MCF 10A (cell line): ENCODE data around the gene IL17A. TPM values are rescaled to one million over a fixed set of nuclear protein-coding genes. Genes with fewer than 3 reads are reported as not detected.

Experiments
- BruUV-seq: library from RNA; stranded (reverse); fragments of 400-500 nt; replicated peaks from 2 replicates; lab custom pipeline; 2021; lab: Mats Ljungman, UMichigan
- CTCF ChIA-PET: fragments of 300-600 bp; sonication (Branson Sonifier 250); formaldehyde crosslinking; extraction: SDS; loops from one replicate; lab custom pipeline; 2021; ENCODE audit warnings: antibody characterized with exemption, inconsistent platforms; lab: Yijun Ruan, JAX
- POLR2A ChIA-PET: fragments of 300-600, 350-650 bp; sonication (Branson Sonifier 250); formaldehyde crosslinking; extraction: SDS; loops from one replicate; lab custom pipeline; 2020; ENCODE audit warnings: antibody characterized with exemption, inconsistent platforms; lab: Yijun Ruan, JAX
- DNase-seq: peaks from one replicate; pipeline ENCODE4 v3.0.0-alpha.2; 2018; ENCODE audit not compliant: unreplicated experiment
- H3K27ac Mint-ChIP-seq: one replicate; pipeline ENCODE4 v1.8.0; 2022; ENCODE audit warnings: mild to moderate bottlenecking, low read depth, mixed read lengths; ENCODE audit not compliant: unreplicated experiment
- H3K27me3 Mint-ChIP-seq: one replicate; pipeline ENCODE4 v1.8.0; 2022; ENCODE audit warnings: mixed read lengths; ENCODE audit not compliant: insufficient read depth, unreplicated experiment
- H3K36me3 Mint-ChIP-seq: one replicate; pipeline ENCODE4 v1.8.0; 2022; ENCODE audit warnings: mild to moderate bottlenecking, moderate library complexity, mixed read lengths; ENCODE audit not compliant: insufficient read depth, unreplicated experiment
- H3K4me1 Mint-ChIP-seq: one replicate; pipeline ENCODE4 v1.8.0; 2022; ENCODE audit warnings: mixed read lengths; ENCODE audit not compliant: insufficient read depth, unreplicated experiment
- H3K4me3 Mint-ChIP-seq: one replicate; pipeline ENCODE4 v1.8.0; 2022; ENCODE audit warnings: mild to moderate bottlenecking, moderate library complexity, mixed read lengths; ENCODE audit not compliant: unreplicated experiment
- H3K9me3 Mint-ChIP-seq: one replicate; pipeline ENCODE4 v1.8.0; 2022; ENCODE audit warnings: mixed read lengths; ENCODE audit not compliant: unreplicated experiment
- intact Hi-C: fragments of 100-400 bp; cut with micrococcal nuclease; formaldehyde crosslinking; loops from 2 replicates; pipeline ENCODE4 v1.14.1; 2022
- microRNA-seq: library from miRNA; unstranded; fragments of <30 nt; microRNA quantifications from one replicate; pipeline ENCODE4 v1.2.0, GENCODE V29; 2022
- total RNA-seq: library from RNA; stranded (reverse); gene quantifications from 2 replicates; pipeline ENCODE4 v1.2.3, GENCODE V29; 2022
- TF ChIP-seq, protein P1 (sequence below): fragments of 200-600 bp; IDR thresholded peaks from one replicate; pipeline ENCODE4 v1.8.0; 2022; ENCODE audit warnings: antibody characterized with exemption, mild to moderate bottlenecking; ENCODE audit not compliant: unreplicated experiment

Gene IL17A
- total RNA-seq, 1 experiment from 2014 or later = not detected

DNA sequence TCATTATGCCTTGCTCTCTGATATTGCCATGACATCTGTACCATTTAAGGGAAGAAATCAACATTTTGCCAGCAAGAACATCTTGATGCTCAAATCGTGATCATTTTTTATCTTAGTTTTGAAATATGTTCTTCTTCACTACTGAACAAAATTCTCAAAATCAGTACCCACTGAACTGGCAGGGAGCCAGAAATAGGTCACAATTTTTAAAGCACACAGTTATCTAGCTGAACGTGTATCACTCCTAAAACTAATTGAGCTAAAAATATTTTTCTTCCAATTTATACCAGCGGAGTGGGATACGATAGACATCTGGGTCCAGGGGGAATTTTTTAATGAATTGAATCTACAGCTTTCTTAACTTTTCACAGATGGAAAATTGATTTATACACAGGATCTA lies 46.8 kb downstream of the IL17A start:
- CTCF ChIA-PET = interaction anchor here (0.6 to 5.4 kb wide), 20 partner anchors 8 to 184 kb away, joined by 3 to 90 read pairs (median 6); no protein-coding TSS in a partner anchor
- no peak for DNase-seq
- BruUV-seq = no TSS peak

DNA sequence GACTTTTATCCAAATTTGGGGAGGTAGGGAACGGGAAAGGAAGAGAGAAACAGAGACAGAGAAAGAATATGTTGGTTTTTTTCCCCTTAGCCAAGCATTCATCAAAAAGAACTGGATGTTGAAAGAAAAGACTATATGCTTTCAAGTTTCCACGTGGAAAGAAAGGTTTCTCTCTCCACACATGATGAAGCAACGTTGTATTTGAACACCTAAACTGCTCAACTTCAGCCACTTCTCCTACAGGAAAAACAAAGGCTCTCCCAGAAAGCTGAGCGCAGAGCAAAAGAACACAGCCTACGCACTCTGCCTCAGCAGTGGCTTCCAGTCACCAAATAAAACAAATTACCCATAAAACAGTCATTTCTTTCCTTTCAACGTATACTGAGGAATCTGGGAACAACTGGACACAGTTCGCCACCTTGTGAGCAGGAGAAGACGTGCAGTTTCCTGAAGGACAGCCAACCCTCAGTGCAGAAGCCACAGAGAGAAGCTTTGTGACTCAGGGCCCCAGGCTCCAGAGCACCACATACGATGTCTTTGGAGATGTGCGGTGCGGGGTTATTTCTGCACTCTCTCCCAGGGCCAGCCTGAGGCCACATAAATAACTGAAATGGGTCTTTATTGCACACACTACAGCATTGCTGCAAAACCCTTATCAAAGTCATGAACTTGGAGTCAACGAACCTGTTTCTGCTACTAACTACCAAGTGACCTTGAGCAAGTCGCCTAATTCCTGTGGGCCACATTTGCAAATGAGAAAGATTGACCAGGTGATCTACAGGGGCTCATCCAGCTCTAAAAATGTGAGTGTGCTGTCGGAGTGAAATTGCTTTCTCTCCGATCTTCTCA lies 48.0 kb downstream of the IL17A start:
- peaks cover 6% of the 10 kb centered on the region for H3K36me3 Mint-ChIP-seq

More for the DNA sequence above, 46.8 kb downstream of the IL17A start:
- POLR2A ChIA-PET = no interaction called here
- H3K9me3 Mint-ChIP-seq = no peaks in the 10 kb centered on the region
- no peaks in the 10 kb centered on the region for H3K4me1 Mint-ChIP-seq
- TF ChIP-seq, protein P1, sequence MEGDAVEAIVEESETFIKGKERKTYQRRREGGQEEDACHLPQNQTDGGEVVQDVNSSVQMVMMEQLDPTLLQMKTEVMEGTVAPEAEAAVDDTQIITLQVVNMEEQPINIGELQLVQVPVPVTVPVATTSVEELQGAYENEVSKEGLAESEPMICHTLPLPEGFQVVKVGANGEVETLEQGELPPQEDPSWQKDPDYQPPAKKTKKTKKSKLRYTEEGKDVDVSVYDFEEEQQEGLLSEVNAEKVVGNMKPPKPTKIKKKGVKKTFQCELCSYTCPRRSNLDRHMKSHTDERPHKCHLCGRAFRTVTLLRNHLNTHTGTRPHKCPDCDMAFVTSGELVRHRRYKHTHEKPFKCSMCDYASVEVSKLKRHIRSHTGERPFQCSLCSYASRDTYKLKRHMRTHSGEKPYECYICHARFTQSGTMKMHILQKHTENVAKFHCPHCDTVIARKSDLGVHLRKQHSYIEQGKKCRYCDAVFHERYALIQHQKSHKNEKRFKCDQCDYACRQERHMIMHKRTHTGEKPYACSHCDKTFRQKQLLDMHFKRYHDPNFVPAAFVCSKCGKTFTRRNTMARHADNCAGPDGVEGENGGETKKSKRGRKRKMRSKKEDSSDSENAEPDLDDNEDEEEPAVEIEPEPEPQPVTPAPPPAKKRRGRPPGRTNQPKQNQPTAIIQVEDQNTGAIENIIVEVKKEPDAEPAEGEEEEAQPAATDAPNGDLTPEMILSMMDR = no peak
- intact Hi-C loops = no loop called here
- peaks cover 29% of the 10 kb centered on the region for H3K27me3 Mint-ChIP-seq
- no peak overlapping the region for H3K4me3 Mint-ChIP-seq
- no peak overlapping the region for H3K27ac Mint-ChIP-seq
- H3K36me3 Mint-ChIP-seq = peaks cover 2% of the 10 kb centered on the region

More for the DNA sequence above, 48.0 kb downstream of the IL17A start:
- Mint-ChIP-seq H3K4me3 (no peak overlapping the region), H3K9me3 (no peaks in the 10 kb centered on the region), H3K27ac (no peak overlapping the region), H3K27me3 (peaks cover 38% of the 10 kb centered on the region), H3K4me1 (no peaks in the 10 kb centered on the region)
- BruUV-seq = no TSS peak
- DNase-seq = peak; percentile 83
- ChIA-PET POLR2A (interaction anchor here (0.6 kb wide), 1 partner anchor 15 kb away, joined by 3 read pairs; no protein-coding TSS in a partner anchor), CTCF (interaction anchor here (0.7 to 5.4 kb wide), 34 partner anchors 7 to 188 kb away, joined by 3 to 90 read pairs (median 4); partner anchors contain the start of gene IL17F)
- TF ChIP-seq, protein P1 = peak; percentile 67
- intact Hi-C loops = loop anchor here (1.0 kb wide), 2 partner anchors 71 to 135 kb away; no protein-coding TSS in a partner anchor

Small RNA genes lying within 50 kb of the gene (microRNA-seq; reads per million reads assigned to microRNA genes)
- 0.53 reads per million for gene MIR133B
- gene MIR206 = 0.66 reads per million

Other genes with a start within 250 kb of the IL17A start
- gene PKHD1, start 98.8 kb upstream of the IL17A start, total RNA-seq = not detected in 2 replicates
- not detected in 2 replicates for gene IL17F, start 58.1 kb downstream of the IL17A start, total RNA-seq
- 16.3 and 24.9 TPM in 2 replicates for gene MCM3, start 98.4 kb downstream of the IL17A start, total RNA-seq
- 1.8 and 1.9 TPM in 2 replicates for gene PAQR8, start 175.8 kb downstream of the IL17A start, total RNA-seq
- gene EFHC1, start 234.0 kb downstream of the IL17A start, total RNA-seq = 26.3 and 26.9 TPM in 2 replicates